IMR-90 (cell line): ENCODE results near the gene NXF1. TPM values are rescaled to one million over a fixed set of nuclear protein-coding genes. Genes with fewer than 3 reads are reported as not detected.

Experiments
- ATAC-seq: fragments of 200-7000 bp; cut with Tn5 transposase; 2 replicates; pipeline ENCODE4 v1.9.1; 2020; ENCODE audit warnings: low read depth, mild to moderate bottlenecking, moderate library complexity
- BruUV-seq: library from RNA; stranded (reverse); fragments of 400-500 nt; replicated peaks from 2 replicates; lab custom pipeline; 2021; lab: Mats Ljungman, UMichigan
- CTCF ChIA-PET: fragments of 300-600 bp; formaldehyde crosslinking; extraction: SDS; loops from one replicate; lab custom pipeline; 2021; ENCODE audit warnings: antibody characterized with exemption; lab: Yijun Ruan, JAX
- POLR2A ChIA-PET: fragments of 300-600 bp; sonication (Branson Sonifier 250); formaldehyde crosslinking; loops from one replicate; lab custom pipeline; 2022; ENCODE audit warnings: antibody characterized with exemption; ENCODE audit not compliant: unreplicated experiment; lab: Charles Lee
- DNase-seq: peaks from one replicate; pipeline ENCODE4 v3.0.0; 2013
- H2AFZ ChIP-seq: replicated peaks from 2 replicates; pipeline ENCODE3; 2013; ENCODE audit warnings: low read length, mild to moderate bottlenecking; ENCODE audit not compliant: poor library complexity
- H2AK5ac ChIP-seq: 2 replicates; pipeline ENCODE4 v1.6.1; 2013; ENCODE audit warnings: low read depth, low read length, inconsistent platforms
- H2AK9ac ChIP-seq: replicated peaks from 2 replicates; pipeline ENCODE3; 2013; ENCODE audit warnings: mild to moderate bottlenecking, low read depth, low read length, moderate library complexity; ENCODE audit not compliant: poor library complexity
- H2BK120ac ChIP-seq: 2 replicates; pipeline ENCODE4 v1.6.1; 2013; ENCODE audit warnings: low read depth, low read length, inconsistent platforms
- H2BK15ac ChIP-seq: 3 replicates; pipeline ENCODE4 v1.6.1; 2013; ENCODE audit warnings: low read depth, low read length, inconsistent platforms
- H2BK20ac ChIP-seq: 2 replicates; pipeline ENCODE4 v1.6.1; 2013; ENCODE audit warnings: low read depth, mild to moderate bottlenecking, inconsistent platforms, low read length, moderate library complexity
- H2BK5ac ChIP-seq: 2 replicates; pipeline ENCODE4 v1.6.1; 2013; ENCODE audit warnings: mild to moderate bottlenecking, low read depth, low read length, inconsistent platforms; ENCODE audit not compliant: poor library complexity, severe bottlenecking
- H3K14ac ChIP-seq: replicated peaks from 2 replicates; pipeline ENCODE4 v1.6.1; 2013; ENCODE audit warnings: low read depth, low read length, inconsistent platforms
- H3K18ac ChIP-seq: 2 replicates; pipeline ENCODE4 v1.6.1; 2013; ENCODE audit warnings: low read depth, low read length, control low read depth
- H3K23ac ChIP-seq: 2 replicates; pipeline ENCODE4 v1.6.1; 2013; ENCODE audit warnings: low read depth, low read length, inconsistent platforms
- H3K27ac ChIP-seq: 2 replicates; pipeline ENCODE4 v1.5.1; 2013; ENCODE audit warnings: mild to moderate bottlenecking, control low read depth, low read length; ENCODE audit not compliant: insufficient read depth
- H3K27me3 ChIP-seq: 2 replicates; pipeline ENCODE4 v1.6.1; 2013; ENCODE audit warnings: low read length; ENCODE audit not compliant: control insufficient read depth, insufficient read depth
- H3K36me3 ChIP-seq: 2 replicates; pipeline ENCODE4 v1.6.1; 2013; ENCODE audit warnings: low read length, mixed read lengths; ENCODE audit not compliant: control insufficient read depth, insufficient read depth
- H3K4ac ChIP-seq: 2 replicates; pipeline ENCODE4 v1.6.1; 2013; ENCODE audit warnings: low read depth, low read length, inconsistent platforms
- H3K4me1 ChIP-seq: 2 replicates; pipeline ENCODE4 v1.6.1; 2013; ENCODE audit warnings: low read length, mixed read lengths; ENCODE audit not compliant: control insufficient read depth, insufficient read depth
- H3K4me2 ChIP-seq: 2 replicates; pipeline ENCODE4 v1.6.1; 2013; ENCODE audit warnings: low read depth, mild to moderate bottlenecking, control low read depth, low read length, moderate library complexity
- H3K4me3 ChIP-seq: 2 replicates; pipeline ENCODE4 v1.5.1; 2013; ENCODE audit warnings: low read depth, mild to moderate bottlenecking, control low read depth, low read length, moderate library complexity; ENCODE audit not compliant: insufficient read depth
- H3K56ac ChIP-seq: 2 replicates; pipeline ENCODE4 v1.6.1; 2013; ENCODE audit warnings: low read length, inconsistent platforms; ENCODE audit not compliant: insufficient read depth; ENCODE audit errors: extremely low read depth
- H3K79me1 ChIP-seq, 2 experiments: 2 replicates each; pipeline ENCODE4 v1.6.1; 2013; ENCODE audit warnings: low read length in 2 of 2, inconsistent platforms in 1 of 2, low read depth in 1 of 2
- H3K9ac ChIP-seq: 2 replicates; pipeline ENCODE4 v1.6.1; 2013; ENCODE audit warnings: low read depth, low read length, control low read depth
- H3K9me1 ChIP-seq: 2 replicates; pipeline ENCODE4 v1.6.1; 2013; ENCODE audit warnings: low read length, inconsistent platforms; ENCODE audit not compliant: insufficient read depth
- H3K9me3 ChIP-seq: 2 replicates; pipeline ENCODE4 v1.6.1; 2013; ENCODE audit warnings: low read length; ENCODE audit not compliant: control insufficient read depth, insufficient read depth
- H4K20me1 ChIP-seq: 2 replicates; pipeline ENCODE4 v1.6.1; 2013; ENCODE audit warnings: low read length, inconsistent platforms; ENCODE audit not compliant: insufficient read depth
- H4K5ac ChIP-seq: 2 replicates; pipeline ENCODE4 v1.6.1; 2013; ENCODE audit warnings: mild to moderate bottlenecking, low read depth, low read length, control low read depth
- H4K8ac ChIP-seq, 2 experiments: 2 replicates each; pipeline ENCODE4 v1.6.1; 2013; ENCODE audit warnings: low read depth in 2 of 2, low read length in 2 of 2, control low read depth in 1 of 2, inconsistent platforms in 1 of 2
- H4K91ac ChIP-seq: 2 replicates; pipeline ENCODE4 v1.6.1; 2013; ENCODE audit warnings: low read depth, low read length, inconsistent platforms; ENCODE audit not compliant: insufficient read depth
- CEBPB ChIP-seq: IDR thresholded peaks from 2 replicates; pipeline ENCODE4 v1.6.1; 2012; ENCODE audit warnings: low read depth, low read length, improper control_type of control experiment
- CHD1 ChIP-seq: IDR thresholded peaks from 2 replicates; pipeline ENCODE4 v1.6.1; 2012; ENCODE audit warnings: low read depth, low read length, improper control_type of control experiment
- CTCF ChIP-seq: conservative IDR thresholded peaks from 2 replicates; pipeline ENCODE4 v1.5.1; 2012; ENCODE audit warnings: mild to moderate bottlenecking, low read depth, low read length, improper control_type of control experiment
- FOS ChIP-seq: fragments of 150-350 bp; IDR thresholded peaks from 2 replicates; pipeline ENCODE4 v1.6.1; 2016; ENCODE audit warnings: low read depth, low read length
- MAFK ChIP-seq: IDR thresholded peaks from 2 replicates; pipeline ENCODE4 v1.6.1; 2012; ENCODE audit warnings: low read depth, low read length, improper control_type of control experiment
- MAZ ChIP-seq: IDR thresholded peaks from 2 replicates; pipeline ENCODE4 v1.6.1; 2012; ENCODE audit warnings: low read depth, mild to moderate bottlenecking, low read length, improper control_type of control experiment, moderate library complexity, borderline replicate concordance
- MXI1 ChIP-seq: IDR thresholded peaks from 2 replicates; pipeline ENCODE4 v1.6.1; 2012; ENCODE audit warnings: low read depth, mild to moderate bottlenecking, low read length, moderate library complexity, borderline replicate concordance
- NFE2L2 ChIP-seq: fragments of 150-350 bp; IDR thresholded peaks from 2 replicates; pipeline ENCODE4 v1.6.1; 2016; ENCODE audit warnings: low read depth, mild to moderate bottlenecking, low read length
- POLR2A ChIP-seq: IDR thresholded peaks from 2 replicates; pipeline ENCODE4 v1.6.1; 2012; ENCODE audit warnings: mild to moderate bottlenecking, low read depth, low read length
- RAD21 ChIP-seq: IDR thresholded peaks from 2 replicates; pipeline ENCODE4 v1.6.1; 2012; ENCODE audit warnings: low read length, improper control_type of control experiment
- RCOR1 ChIP-seq: IDR thresholded peaks from 2 replicates; pipeline ENCODE4 v1.6.1; 2012; ENCODE audit warnings: mild to moderate bottlenecking, low read length, improper control_type of control experiment; ENCODE audit not compliant: insufficient replicate concordance
- RFX5 ChIP-seq: IDR thresholded peaks from 2 replicates; pipeline ENCODE4 v1.8.0; 2012; ENCODE audit warnings: low read depth, mild to moderate bottlenecking, low read length, moderate library complexity
- SMC3 ChIP-seq: fragments of 150-350 bp; IDR thresholded peaks from 2 replicates; pipeline ENCODE4 v1.6.1; 2016; ENCODE audit warnings: low read depth, mild to moderate bottlenecking, antibody characterized with exemption, low read length, moderate library complexity
- USF2 ChIP-seq: fragments of 150-350 bp; IDR thresholded peaks from 2 replicates; pipeline ENCODE4 v1.6.1; 2017; ENCODE audit warnings: mild to moderate bottlenecking, antibody characterized with exemption, low read length, low read depth
- WGBS, 2 experiments: methylation state at CpG; one replicate each; pipeline versions ENCODE4 v1.1.5 to v1.1.7; 2013; ENCODE audit warnings: missing lambda C conversion rate in 2 of 2; ENCODE audit not compliant: insufficient read length in 1 of 2; ENCODE audit errors: extremely low coverage in 2 of 2; 5-methylcytosine and 5-hydroxymethylcytosine counted together
- dilution Hi-C: fragments of 300-500 bp; cut with HindIII; formaldehyde crosslinking; loops from one replicate; pipeline ENCODE4 v1.14.3; 2018; ENCODE audit warnings: low sequenced_read_pairs; ENCODE audit not compliant: unreplicated experiment
- in situ Hi-C: fragments of 300-500 bp; cut with MboI; formaldehyde crosslinking; loops from 3 replicates; pipeline ENCODE4 v1.14.3; 2019; ENCODE audit warnings: low sequenced_read_pairs, inconsistent platforms, mixed read lengths
- intact Hi-C: fragments of 100-400 bp; cut with micrococcal nuclease; formaldehyde crosslinking; loops from 2 replicates; pipeline ENCODE4 v1.10.0; 2022
- polyA plus RNA-seq, 3 experiments: library from polyadenylated mRNA; depleted of rRNA; stranded (reverse); fragments of >200 nt; gene quantifications; 2 replicates each; pipeline ENCODE4 v1.2.3, GENCODE V29; 2012; ENCODE audit warnings: low replicate concordance in 1 of 3
- total RNA-seq: library from RNA; depleted of rRNA; stranded (reverse); fragments of >200 nt; gene quantifications from 2 replicates; pipeline ENCODE4 v1.2.3, GENCODE V29; 2012

Gene NXF1
- total and polyA plus RNA-seq, 2 of the 4 experiments (the other 2 are of a cell fraction): 26.3 to 97.4 TPM

- no peaks in the 10 kb centered on the region for H3K9me3 ChIP-seq
- TF ChIP-seq SMC3 (no peak), CEBPB (no peak), USF2 (no peak), CTCF (0 out of 2 replicates have a peak, but pooled peaks have one; percentile 10), POLR2A (peak; percentile 64), NFE2L2 (no peak), RAD21 (no peak), CHD1 (peak; percentile 37; the same call in 1 of the 2 replicates), MAZ (peak; percentile 92; the same call in 1 of the 2 replicates), RFX5 (no peak), MXI1 (peak; percentile 81; the same call in 1 of the 2 replicates), FOS (no peak), MAFK (no peak), RCOR1 (no peak)
- CTCF ChIA-PET: no interaction called here
- peak within 1 kb of the TSS; percentile 87 for H3K23ac ChIP-seq
- peak within 1 kb of the TSS; percentile 77 for H4K5ac ChIP-seq
- H3K9me1 ChIP-seq: no peaks in the 10 kb centered on the region
- peak within 1 kb of the TSS; percentile 36 for H3K18ac ChIP-seq
- H3K36me3 ChIP-seq: peaks cover 52% of the 10 kb centered on the region
- H3K4me2 ChIP-seq: peak within 1 kb of the TSS; percentile 88
- H3K4me1 ChIP-seq: peaks cover 12% of the 10 kb centered on the region
- dilution Hi-C loops: no loop called here
- peak within 1 kb of the TSS; percentile 95 for H2AFZ ChIP-seq
- POLR2A ChIA-PET: interaction anchor here (1.0 kb wide), 1 partner anchor 10 kb away, joined by 3 read pairs; no protein-coding TSS in a partner anchor
- H2BK15ac ChIP-seq: no peak within 1 kb of the TSS
- intact Hi-C loops: loop anchor here (2.0 kb wide), 1 partner anchor 13 kb away; the partner anchor contains the start of gene NXF1
- BruUV-seq: no TSS peak
- ATAC-seq (peak; percentile 86), DNase-seq (peak; percentile 72)
- peak within 1 kb of the TSS; percentile 83 for H3K14ac ChIP-seq
- H3K27ac ChIP-seq: peak within 1 kb of the TSS; percentile 90
- peak within 1 kb of the TSS; percentile 89 for H4K91ac ChIP-seq
- peak within 1 kb of the TSS; percentile 11; the same call in 1 of the 2 replicates for H2BK120ac ChIP-seq
- WGBS, 2 experiments: 2% methylated on average over 18 of the region's 58 CpGs; no CpG with 5 or more reads in 1 of the 2 experiments
- H2AK9ac ChIP-seq: peak within 1 kb of the TSS; percentile 88
- no peak within 1 kb of the TSS for H3K56ac ChIP-seq
- H4K8ac ChIP-seq: peak within 1 kb of the TSS; percentile 89 to 94
- H3K27me3 ChIP-seq: no peaks in the 10 kb centered on the region
- peaks cover 7% of the 10 kb centered on the region for H4K20me1 ChIP-seq
- H2BK20ac ChIP-seq: no peak within 1 kb of the TSS
- H2BK5ac ChIP-seq: peak within 1 kb of the TSS; percentile 84
- peaks cover 12 to 49% of the 10 kb centered on the region in 2 experiments for H3K79me1 ChIP-seq
- H3K9ac ChIP-seq: peak within 1 kb of the TSS; percentile 89
- peak within 1 kb of the TSS; percentile 88 for H3K4ac ChIP-seq
- H3K4me3 ChIP-seq: peak within 1 kb of the TSS; percentile 93
- in situ Hi-C loops: no loop called here
- H2AK5ac ChIP-seq: peak within 1 kb of the TSS; percentile 95
These were observed 13.6 kb downstream of the NXF1 start, which contains the start of gene TMEM223 for GRCh38 chr11:62791501-62792201. TSS of gene TMEM223 (minus strand) at chr11:62792006. CDS start at chr11:62791994, 12 bp downstream.
